Heart left ventricle (tissue), 13 donors: ENCODE data around the gene CFAP65.

Experiments used
- POLR2A ChIP-seq, 2 donors: fragments of 450-650 bp; IDR thresholded peaks; one replicate each; pipeline ENCODE4 v1.6.1; 2017; ENCODE audit warnings: antibody characterized with exemption in 2 of 2, mild to moderate bottlenecking in 2 of 2, moderate library complexity in 2 of 2
- TF ChIP-seq, protein P1 (sequence below), 12 donors: fragments of 200-600 bp; sonication (generic) in 4 of 12; IDR thresholded peaks; one replicate each; pipeline versions ENCODE4 v1.5.0 to v1.8.0; 2018 to 2022; ENCODE audit warnings: antibody characterized with exemption in 12 of 12, mild to moderate bottlenecking in 5 of 12
- donor health status: ischemic (EF 13 %, LVEDD 7.1; RV severe dilation, severe dysfunction).
- donor health status: DM: no; HTN: yes; CAD: no.
- donor health status: DM: no; HTN: no; CAD: no.
- donor health status: ischemic (EF 25% LVEDD 6.9; RV normal size, moderate dysfunction).
- donor health status: ischemic (EF 25% LVEDD 5.7; RV mildly dilated, moderate dysfunction).
- donor health status: ischemic (EF 35%, LVEDD 5.7; RV mildly dilated, moderate dysfunction).
- donor health status: nonischemic (EF 11% LVEDD 7.7; RV severe dilation, severe dysfunction).
- donor health status: DM: yes; HTN: yes; CAD: no.
- donor health status: PGD.
- donor health status: ischemic (EF 29% LVEDD 5.4; RV normal size, mild dysfunction).
- donor health status: nonischemic (EF 23%, LVEDD 6.1; RV moderate dilation, normal function).

DNA sequence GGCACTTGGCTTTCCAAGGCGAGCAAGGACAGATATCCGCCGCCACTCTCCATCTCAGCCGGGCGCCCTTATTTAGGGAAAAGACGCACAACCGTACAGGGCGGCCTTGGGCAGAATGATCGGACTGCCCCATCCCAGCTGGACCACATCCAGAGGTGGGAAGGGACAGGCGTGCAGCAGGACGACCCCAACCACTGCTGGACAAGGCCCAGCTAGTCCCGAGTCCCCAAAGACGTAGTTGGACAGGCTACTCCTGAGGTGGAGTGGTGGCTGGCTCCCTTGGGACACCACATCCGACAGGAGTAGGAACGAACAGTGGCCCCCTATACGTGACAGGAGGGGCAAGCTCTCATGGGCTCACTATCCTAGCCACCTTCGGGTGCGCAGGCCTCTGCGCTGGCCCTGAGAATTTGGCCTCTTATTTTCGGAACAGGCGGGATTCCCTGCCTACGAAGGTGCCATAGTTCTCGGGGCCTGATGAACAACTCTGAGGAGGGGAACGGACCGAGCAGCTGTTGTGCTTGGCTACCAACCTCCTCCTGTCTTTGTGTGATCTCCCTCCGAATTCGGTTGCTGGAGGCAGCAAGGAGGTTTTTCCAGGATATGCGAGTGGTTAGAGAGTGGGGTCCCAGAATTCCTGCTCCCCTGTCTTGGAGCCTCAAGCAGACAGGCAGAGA, 58.6 kb downstream of the CFAP65 start:
- TF ChIP-seq, protein P1, sequence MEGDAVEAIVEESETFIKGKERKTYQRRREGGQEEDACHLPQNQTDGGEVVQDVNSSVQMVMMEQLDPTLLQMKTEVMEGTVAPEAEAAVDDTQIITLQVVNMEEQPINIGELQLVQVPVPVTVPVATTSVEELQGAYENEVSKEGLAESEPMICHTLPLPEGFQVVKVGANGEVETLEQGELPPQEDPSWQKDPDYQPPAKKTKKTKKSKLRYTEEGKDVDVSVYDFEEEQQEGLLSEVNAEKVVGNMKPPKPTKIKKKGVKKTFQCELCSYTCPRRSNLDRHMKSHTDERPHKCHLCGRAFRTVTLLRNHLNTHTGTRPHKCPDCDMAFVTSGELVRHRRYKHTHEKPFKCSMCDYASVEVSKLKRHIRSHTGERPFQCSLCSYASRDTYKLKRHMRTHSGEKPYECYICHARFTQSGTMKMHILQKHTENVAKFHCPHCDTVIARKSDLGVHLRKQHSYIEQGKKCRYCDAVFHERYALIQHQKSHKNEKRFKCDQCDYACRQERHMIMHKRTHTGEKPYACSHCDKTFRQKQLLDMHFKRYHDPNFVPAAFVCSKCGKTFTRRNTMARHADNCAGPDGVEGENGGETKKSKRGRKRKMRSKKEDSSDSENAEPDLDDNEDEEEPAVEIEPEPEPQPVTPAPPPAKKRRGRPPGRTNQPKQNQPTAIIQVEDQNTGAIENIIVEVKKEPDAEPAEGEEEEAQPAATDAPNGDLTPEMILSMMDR (IDR thresholded peaks at IDR 0.05) = no peak
- TF ChIP-seq POLR2A (IDR thresholded peaks at IDR 0.05) = no peak
